SK-N-MC (cell line): ENCODE data around the gene NARF.

Experiments used
- EZH2 ChIP-seq: fragments of 200-600 bp; sonication (generic); IDR thresholded peaks from one replicate; pipeline ENCODE4 v1.6.1; 2017; ENCODE audit warnings: antibody characterized with exemption
- FOXP2 ChIP-seq: optimal IDR thresholded peaks from 2 replicates; pipeline ENCODE3; 2011; ENCODE audit warnings: mild to moderate bottlenecking, moderate library complexity; ENCODE audit not compliant: insufficient read depth; ENCODE audit errors: extremely low read length, control extremely low read depth

GRCh38 chr17:82486231-82487094 is 27.9 kb downstream of the NARF start:
- TF ChIP-seq EZH2 (no peak), FOXP2 (no peak)
